ENCODE results near the gene ZSCAN23.
"Not testable (repeated sequence)": the region's sequence is repeated elsewhere in the genome, so short reads cannot be mapped to it uniquely, and the experiment has no call there.

Gene ZSCAN23

GRCh38 chr6:28443112-28443773 lies at the start of gene ZSCAN23:
Gene ZSCAN23, minus strand, starts transcription at chr6:28443491. Its CDS starts 7,225 bp downstream, at chr6:28436266.
- peak; percentile 87 for DNase-seq

GRCh38 chr6:28491984-28492317 lies 48.7 kb upstream of the ZSCAN23 start:
- DNase-seq: no peak

DNA sequence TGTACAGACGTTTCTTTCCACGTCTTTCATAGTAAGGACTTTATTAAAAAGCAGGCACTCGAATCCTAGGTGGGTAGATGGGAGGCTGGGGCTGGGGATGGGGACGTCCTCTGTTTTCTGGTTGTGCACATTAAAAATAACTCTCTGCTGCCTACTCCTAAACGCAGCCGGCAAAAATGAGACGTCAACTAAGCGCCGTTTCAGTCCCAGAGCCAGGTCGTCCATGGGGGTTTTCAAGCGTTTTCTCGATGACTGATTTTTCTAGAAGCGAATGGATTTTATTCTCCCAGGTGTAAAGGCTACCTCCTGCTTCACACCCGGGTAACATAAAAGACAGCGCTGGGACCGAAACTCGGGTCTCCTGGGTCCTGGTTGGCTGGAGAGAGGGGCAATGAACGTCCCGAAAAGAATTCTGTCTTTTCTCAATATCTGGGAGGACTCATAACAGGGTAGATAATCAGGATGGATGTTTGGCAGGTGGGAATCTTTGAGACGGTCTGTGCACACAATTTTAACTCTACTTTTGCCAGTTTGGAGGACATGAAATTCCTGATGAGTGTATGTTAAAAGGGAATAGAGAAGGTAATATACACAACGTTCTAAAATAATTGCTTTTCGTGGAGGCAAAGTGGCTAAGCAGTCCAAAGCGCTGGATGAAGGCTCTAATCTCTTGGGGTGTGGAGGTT lies 47.1 kb upstream of the ZSCAN23 start:
- no peak for DNase-seq

GRCh38 chr6:28489366-28490204 lies 46.3 kb upstream of the ZSCAN23 start:
- peak; percentile 72 for DNase-seq

DNA sequence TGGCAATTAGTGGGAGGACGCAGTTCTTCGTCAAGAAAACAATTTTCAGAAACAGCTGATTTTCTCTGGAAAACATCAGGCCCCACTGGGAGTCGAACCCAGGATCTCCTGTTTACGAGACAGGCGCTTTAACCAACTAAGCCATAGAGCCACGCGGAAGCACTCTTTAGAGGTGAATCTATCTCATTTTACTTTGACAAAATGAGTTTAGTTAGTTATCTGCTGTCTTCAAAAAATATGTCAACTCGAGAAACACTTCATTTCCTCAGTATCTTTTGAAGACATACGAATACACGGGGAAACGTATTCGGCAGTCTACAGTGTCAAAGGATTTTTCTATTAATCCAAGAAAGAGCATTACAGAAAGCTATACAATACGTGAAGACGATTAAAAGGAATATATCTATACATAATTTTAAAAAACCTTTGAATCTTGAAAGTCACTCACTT lies 45.6 kb upstream of the ZSCAN23 start:
- peak; percentile 85 for DNase-seq

DNA sequence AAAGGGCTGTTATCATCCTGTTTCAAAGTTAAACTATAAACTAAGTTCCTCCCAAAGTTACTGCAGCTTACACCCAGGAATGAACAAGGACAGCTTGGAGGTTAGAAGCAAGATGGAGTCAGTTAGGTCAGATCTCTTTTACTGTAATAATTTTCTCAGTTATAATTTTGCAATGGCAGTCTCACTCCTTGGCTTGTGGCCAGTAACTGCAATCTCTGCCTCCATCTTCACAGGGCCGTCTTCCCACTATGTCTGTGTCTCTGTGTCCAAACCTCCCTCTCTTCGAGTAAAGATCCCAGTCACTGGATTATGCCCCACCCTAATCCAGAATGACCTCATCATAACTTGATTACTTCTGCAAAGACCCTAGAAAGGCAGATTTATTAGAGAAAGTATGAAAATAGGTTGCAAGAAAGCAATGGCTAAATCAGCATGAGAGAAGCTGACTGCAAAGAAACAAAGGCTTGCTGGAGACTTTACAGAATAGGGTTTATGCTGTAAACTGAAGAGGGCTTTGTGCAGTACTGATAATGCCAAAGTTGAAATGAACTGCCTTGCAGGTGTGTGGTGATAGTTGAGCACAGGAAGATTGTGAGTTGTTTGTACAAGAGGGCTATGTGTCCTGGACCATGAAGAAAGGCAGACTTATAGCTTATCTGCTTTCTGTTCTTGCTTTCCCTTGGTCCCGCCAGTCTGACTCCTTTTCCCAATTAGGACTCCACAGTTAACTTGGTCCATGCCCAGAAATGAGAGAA lies 43.9 kb upstream of the ZSCAN23 start:
- no peak for DNase-seq

GRCh38 chr6:28486533-28486932 lies 43.2 kb upstream of the ZSCAN23 start:
- DNase-seq: no peak

- DNase-seq: no peak
These were observed 42.2 kb upstream of the ZSCAN23 start for GRCh38 chr6:28485482-28485881.

GRCh38 chr6:28480253-28480932 lies 37.1 kb upstream of the ZSCAN23 start:
- no peak for DNase-seq

DNA sequence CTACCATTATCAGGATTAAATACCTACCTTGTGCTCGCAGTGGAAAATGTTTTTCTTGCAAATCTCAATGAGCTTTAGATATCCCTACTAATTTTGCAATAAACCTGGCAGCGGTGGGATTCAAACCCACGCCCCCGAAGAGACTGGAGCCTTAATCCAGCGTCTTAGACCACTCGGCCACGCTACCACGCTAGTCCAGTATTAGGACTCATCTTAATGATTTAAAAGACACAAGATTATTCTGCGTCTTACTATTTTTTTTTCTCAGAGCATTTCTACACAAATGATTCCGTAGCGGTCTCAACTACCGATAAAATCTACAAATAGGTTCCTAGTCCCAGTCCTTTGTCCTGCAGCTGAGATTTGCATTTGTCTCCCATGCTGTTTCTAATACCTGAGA lies 35.2 kb upstream of the ZSCAN23 start:
- DNase-seq: no peak

DNA sequence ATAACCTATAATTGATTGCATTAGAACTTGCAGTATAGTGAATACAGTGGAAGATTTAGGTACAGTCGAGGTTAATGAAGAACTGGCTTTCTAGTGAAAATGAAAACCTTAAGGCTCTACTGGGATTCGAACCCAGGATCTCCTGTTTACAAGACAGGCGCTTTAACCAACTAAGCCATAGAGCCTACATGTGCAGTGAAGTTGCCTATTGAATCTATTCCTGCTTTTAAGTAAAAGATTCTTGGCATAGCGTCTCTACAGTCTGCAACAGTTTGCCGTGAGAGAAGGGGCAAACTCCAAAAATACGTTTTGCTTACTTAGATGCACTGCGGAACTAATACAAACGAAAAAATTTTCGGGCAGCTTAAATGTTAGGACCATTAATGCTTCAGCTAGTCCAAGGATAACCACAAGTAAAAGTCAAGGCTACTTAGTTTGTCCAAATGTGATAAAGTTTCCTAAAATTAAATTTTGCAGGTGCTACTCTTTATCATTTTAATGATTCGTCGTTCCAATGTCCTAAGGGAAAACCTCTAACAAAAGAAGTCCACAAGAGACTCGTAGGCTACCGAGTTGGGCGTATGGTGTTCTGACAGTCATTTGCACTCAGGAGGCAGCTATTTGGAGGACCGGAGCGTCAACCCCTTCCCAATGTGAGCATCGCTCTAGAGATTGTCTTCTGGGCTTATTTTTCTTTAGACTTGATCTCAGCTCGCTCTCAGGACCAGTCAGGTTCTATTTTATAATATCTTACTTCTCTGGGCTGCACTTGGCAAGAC lies 31.3 kb upstream of the ZSCAN23 start:
- peak; percentile 86 for DNase-seq

DNA sequence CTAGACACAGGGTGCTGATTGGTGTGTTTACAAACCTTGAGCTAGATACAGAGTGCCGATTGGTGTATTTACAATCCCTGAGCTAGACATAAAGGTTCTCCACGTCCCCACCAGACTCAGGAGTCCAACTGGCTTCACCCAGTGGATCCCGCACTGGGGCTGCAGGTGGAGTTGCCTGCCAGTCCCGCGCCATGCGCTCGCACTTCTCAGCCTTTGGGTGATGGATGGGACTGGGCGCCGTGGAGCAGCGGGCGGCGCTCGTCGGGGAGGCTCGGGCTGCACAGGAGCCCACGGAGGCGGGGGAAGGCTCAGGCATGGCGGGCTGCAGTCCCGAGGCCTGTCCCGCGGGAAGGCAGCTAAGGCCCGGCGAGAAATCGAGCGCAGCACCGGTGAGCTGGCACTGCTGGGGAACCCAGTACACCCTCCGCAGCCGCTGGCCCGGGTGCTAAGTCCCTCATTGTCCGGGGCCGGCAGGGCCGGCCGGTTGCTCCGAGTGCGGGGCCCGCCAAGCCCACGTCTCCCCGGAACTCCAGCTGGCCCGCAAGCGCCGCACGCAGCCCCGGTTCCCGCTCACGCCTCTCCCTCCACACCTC lies 26.0 kb upstream of the ZSCAN23 start:
- not testable (repeated sequence) for DNase-seq

DNA sequence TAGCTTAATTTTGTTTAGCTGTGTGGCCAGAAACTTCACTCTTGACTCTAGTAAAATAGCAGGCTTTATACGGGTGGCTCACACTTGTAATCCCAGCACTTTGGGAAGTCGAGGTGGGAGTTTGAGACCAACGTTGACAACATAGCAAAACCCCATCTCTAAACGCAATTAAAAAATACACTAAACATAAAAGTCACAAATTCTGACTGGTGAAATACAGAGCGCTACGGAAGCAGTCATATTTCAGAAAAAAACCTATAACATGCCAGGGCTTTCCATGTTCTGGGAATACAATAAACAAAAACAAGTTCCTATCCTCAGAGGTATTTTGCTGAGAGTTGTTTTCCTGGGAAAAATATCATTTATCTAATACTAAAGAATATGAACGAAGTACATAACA lies 24.8 kb upstream of the ZSCAN23 start:
- DNase-seq: no peak

- peak; percentile 42 for DNase-seq
These were observed 19.1 kb upstream of the ZSCAN23 start for GRCh38 chr6:28462401-28462800.

GRCh38 chr6:28458568-28458967 lies 15.3 kb upstream of the ZSCAN23 start:
- DNase-seq: no peak

- DNase-seq: no peak
These were observed 5.8 kb upstream of the ZSCAN23 start for GRCh38 chr6:28449056-28449455.

GRCh38 chr6:28447512-28447906 lies 4.2 kb upstream of the ZSCAN23 start:
- not testable (repeated sequence) for DNase-seq

GRCh38 chr6:28446818-28447511 lies 3.7 kb upstream of the ZSCAN23 start:
- DNase-seq: no peak

DNA sequence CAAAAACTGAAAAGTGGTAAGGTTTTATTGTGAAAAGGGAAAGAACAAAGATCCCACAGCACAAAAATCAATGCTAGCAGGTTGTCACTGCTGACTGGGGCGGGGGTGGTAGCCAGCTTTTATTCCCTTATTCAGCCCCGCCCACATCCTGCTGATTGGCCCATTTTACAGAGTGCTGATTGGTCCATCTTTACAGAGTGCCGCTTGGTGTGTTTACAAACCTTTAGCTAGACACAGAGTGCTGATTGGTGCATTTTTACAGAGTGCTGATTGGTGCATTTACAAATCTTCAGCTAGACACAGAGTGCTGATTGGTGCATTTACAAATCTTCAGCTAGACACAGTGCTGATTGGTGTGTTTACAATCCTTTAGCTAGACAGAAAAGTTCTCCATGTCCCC lies 1.5 kb upstream of the ZSCAN23 start:
- DNase-seq: not testable (repeated sequence)

GRCh38 chr6:28442586-28442985 lies 705 bp downstream of the ZSCAN23 start:
- DNase-seq: no peak

GRCh38 chr6:28436404-28436803 lies 6.9 kb downstream of the ZSCAN23 start:
- DNase-seq: no peak
